Breast epithelium (tissue), 4 donors: ENCODE data around the gene NOPCHAP1. TPM values are rescaled to one million over a fixed set of nuclear protein-coding genes. Genes with fewer than 3 reads are reported as not detected.

Experiments used
- DNase-seq, 2 donors: peaks; one replicate each; pipeline ENCODE4 v3.0.0-alpha.2; 2019; ENCODE audit warnings: low spot score in 2 of 2
- H3K27ac ChIP-seq, 2 donors: fragments of 200-600 bp; sonication (generic) in 1 of 2; one replicate each; pipeline ENCODE4 v1.5.1; 2016 to 2019; ENCODE audit warnings: mild to moderate bottlenecking in 1 of 2
- H3K27me3 ChIP-seq, 2 donors: fragments of 200-600 bp; sonication (generic) in 1 of 2; one replicate each; pipeline versions ENCODE4 v1.5.1 to v1.6.0; 2017 to 2019; ENCODE audit warnings: control low read depth in 1 of 2, mild to moderate bottlenecking in 1 of 2
- H3K36me3 ChIP-seq: fragments of 200-600 bp; one replicate; pipeline ENCODE4 v1.5.1; 2019
- H3K4me1 ChIP-seq, 2 donors: fragments of 200-600 bp; sonication (generic); one replicate each; pipeline ENCODE4 v1.5.1; 2016 to 2019; ENCODE audit warnings: control low read depth in 1 of 2
- H3K4me3 ChIP-seq, 3 donors: fragments of 200-600 bp; sonication (generic); 1 replicate in 2 of 3; 2 replicates in 1 of 3; pipeline ENCODE4 v1.5.1; 2016 to 2019; ENCODE audit warnings: mild to moderate bottlenecking in 3 of 3, moderate library complexity in 2 of 3
- H3K9me3 ChIP-seq, 2 donors: fragments of 200-600 bp; sonication (generic) in 1 of 2; one replicate each; pipeline ENCODE4 v1.5.1; 2016 to 2019; ENCODE audit warnings: control low read depth in 1 of 2
- CTCF ChIP-seq, 3 donors: fragments of 450-650 bp; IDR thresholded peaks; one replicate each; pipeline ENCODE4 v1.5.1; 2016 to 2017; ENCODE audit warnings: antibody characterized with exemption in 3 of 3, mild to moderate bottlenecking in 3 of 3, moderate library complexity in 3 of 3
- POLR2A ChIP-seq: fragments of 450-650 bp; IDR thresholded peaks from one replicate; pipeline ENCODE4 v1.6.1; 2016; ENCODE audit warnings: antibody characterized with exemption, mild to moderate bottlenecking, moderate library complexity
- POLR2AphosphoS5 ChIP-seq, 3 donors: sonication (generic); formaldehyde crosslinking; IDR thresholded peaks; one replicate each; pipeline ENCODE4 v1.6.1; 2017; ENCODE audit warnings: antibody characterized with exemption in 3 of 3
- intact Hi-C: fragments of 100-400 bp; cut with DNase I; formaldehyde crosslinking; loops from one replicate; pipeline ENCODE4 v1.15.1; 2023; ENCODE audit warnings: low total_unique reads
- total RNA-seq, 3 donors: library from RNA; depleted of rRNA; stranded (reverse); fragments of >200 nt; gene quantifications; one replicate each; pipeline ENCODE4 v1.1.0, GENCODE V29; 2016

NOPCHAP1 gene
- total RNA-seq, 3 donors from 2014 or later = 5.3 to 9.8 (median 6.4) TPM

GRCh38 chr12:105030820-105031807 is 45.0 kb downstream of the NOPCHAP1 start:
- no peaks in the 10 kb centered on the region for H3K9me3 ChIP-seq
- DNase-seq = no peak
- TF ChIP-seq CTCF (IDR thresholded peaks at IDR 0.05) (no peak), POLR2A (no peak), POLR2AphosphoS5 (IDR thresholded peaks at IDR 0.05) (no peak)
- no peaks in the 10 kb centered on the region for H3K4me1 ChIP-seq
- no peak overlapping the region for H3K4me3 ChIP-seq
- H3K27ac ChIP-seq = no peak overlapping the region
- H3K27me3 ChIP-seq = no peaks in the 10 kb centered on the region
- intact Hi-C loops = no loop called here
- H3K36me3 ChIP-seq = no peaks in the 10 kb centered on the region

GRCh38 chr12:105032703-105033357 is 46.7 kb downstream of the NOPCHAP1 start:
- intact Hi-C loops = no loop called here
- H3K27ac ChIP-seq = no peak overlapping the region
- TF ChIP-seq CTCF (IDR thresholded peaks at IDR 0.05) (no peak), POLR2AphosphoS5 (IDR thresholded peaks at IDR 0.05) (no peak), POLR2A (no peak)
- H3K36me3 ChIP-seq = no peaks in the 10 kb centered on the region
- H3K27me3 ChIP-seq = no peaks in the 10 kb centered on the region
- H3K9me3 ChIP-seq = no peaks in the 10 kb centered on the region
- DNase-seq = no peak
- H3K4me1 ChIP-seq = no peaks in the 10 kb centered on the region
- no peak overlapping the region for H3K4me3 ChIP-seq

GRCh38 chr12:105033851-105034250 is 47.7 kb downstream of the NOPCHAP1 start:
- Histone ChIP-seq H3K27ac (no peak overlapping the region), H3K4me3 (no peak overlapping the region), H3K36me3 (no peaks in the 10 kb centered on the region), H3K9me3 (no peaks in the 10 kb centered on the region), H3K4me1 (no peaks in the 10 kb centered on the region), H3K27me3 (no peaks in the 10 kb centered on the region)
- DNase-seq = no peak
- no peak for TF ChIP-seq POLR2AphosphoS5 (IDR thresholded peaks at IDR 0.05)
- TF ChIP-seq POLR2A = no peak
- no peak for TF ChIP-seq CTCF (IDR thresholded peaks at IDR 0.05)
- intact Hi-C loops = no loop called here

Other genes with a start within 250 kb of the NOPCHAP1 start
- gene SLC41A2, start 28.0 kb upstream of the NOPCHAP1 start, total RNA-seq = 10 to 100 TPM; 29.3 to 46.2 (median 41.9) TPM
- 1 to 10 TPM; 2.3 to 7.8 (median 6.7) TPM for gene ALDH1L2, start 98.1 kb downstream of the NOPCHAP1 start, total RNA-seq
- 10 to 100 TPM; 65.6 to 90.3 (median 88.2) TPM for gene WASHC4, start 121.4 kb downstream of the NOPCHAP1 start, total RNA-seq
- 100 to 1,000 TPM in 1 of 3 donors, 10 to 100 TPM in 2; 73.0 to 130 (median 89.1) TPM for gene APPL2, start 249.9 kb downstream of the NOPCHAP1 start, total RNA-seq